Mononuclear cell (primary cell): Measurements from ENCODE around the gene PIP5K1B. TPM values are rescaled to one million over a fixed set of nuclear protein-coding genes. Genes with fewer than 3 reads are reported as not detected.

Source experiments
- H3K27me3 ChIP-seq: 2 replicates; pipeline ENCODE4 v1.6.0; 2011; ENCODE audit warnings: low read length, control low read depth; ENCODE audit not compliant: insufficient read depth
- H3K4me1 ChIP-seq: 2 replicates; pipeline ENCODE4 v1.5.1; 2011; ENCODE audit warnings: mild to moderate bottlenecking, low read length, control low read depth; ENCODE audit not compliant: insufficient read depth
- H3K4me3 ChIP-seq: 2 replicates; pipeline ENCODE4 v1.5.1; 2011; ENCODE audit warnings: mild to moderate bottlenecking, low read length, moderate library complexity
- H3K9me3 ChIP-seq: 2 replicates; pipeline ENCODE4 v1.5.1; 2011; ENCODE audit warnings: low read depth, mild to moderate bottlenecking, control low read depth, low read length
- total RNA-seq: library from RNA; depleted of rRNA; stranded (reverse); fragments of >200 nt; gene quantifications from one replicate; pipeline ENCODE4 v1.2.3, GENCODE V29; 2012

PIP5K1B gene, protein sequence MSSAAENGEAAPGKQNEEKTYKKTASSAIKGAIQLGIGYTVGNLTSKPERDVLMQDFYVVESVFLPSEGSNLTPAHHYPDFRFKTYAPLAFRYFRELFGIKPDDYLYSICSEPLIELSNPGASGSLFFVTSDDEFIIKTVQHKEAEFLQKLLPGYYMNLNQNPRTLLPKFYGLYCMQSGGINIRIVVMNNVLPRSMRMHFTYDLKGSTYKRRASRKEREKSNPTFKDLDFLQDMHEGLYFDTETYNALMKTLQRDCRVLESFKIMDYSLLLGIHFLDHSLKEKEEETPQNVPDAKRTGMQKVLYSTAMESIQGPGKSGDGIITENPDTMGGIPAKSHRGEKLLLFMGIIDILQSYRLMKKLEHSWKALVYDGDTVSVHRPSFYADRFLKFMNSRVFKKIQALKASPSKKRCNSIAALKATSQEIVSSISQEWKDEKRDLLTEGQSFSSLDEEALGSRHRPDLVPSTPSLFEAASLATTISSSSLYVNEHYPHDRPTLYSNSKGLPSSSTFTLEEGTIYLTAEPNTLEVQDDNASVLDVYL
- 1.5 TPM for total RNA-seq

DNA sequence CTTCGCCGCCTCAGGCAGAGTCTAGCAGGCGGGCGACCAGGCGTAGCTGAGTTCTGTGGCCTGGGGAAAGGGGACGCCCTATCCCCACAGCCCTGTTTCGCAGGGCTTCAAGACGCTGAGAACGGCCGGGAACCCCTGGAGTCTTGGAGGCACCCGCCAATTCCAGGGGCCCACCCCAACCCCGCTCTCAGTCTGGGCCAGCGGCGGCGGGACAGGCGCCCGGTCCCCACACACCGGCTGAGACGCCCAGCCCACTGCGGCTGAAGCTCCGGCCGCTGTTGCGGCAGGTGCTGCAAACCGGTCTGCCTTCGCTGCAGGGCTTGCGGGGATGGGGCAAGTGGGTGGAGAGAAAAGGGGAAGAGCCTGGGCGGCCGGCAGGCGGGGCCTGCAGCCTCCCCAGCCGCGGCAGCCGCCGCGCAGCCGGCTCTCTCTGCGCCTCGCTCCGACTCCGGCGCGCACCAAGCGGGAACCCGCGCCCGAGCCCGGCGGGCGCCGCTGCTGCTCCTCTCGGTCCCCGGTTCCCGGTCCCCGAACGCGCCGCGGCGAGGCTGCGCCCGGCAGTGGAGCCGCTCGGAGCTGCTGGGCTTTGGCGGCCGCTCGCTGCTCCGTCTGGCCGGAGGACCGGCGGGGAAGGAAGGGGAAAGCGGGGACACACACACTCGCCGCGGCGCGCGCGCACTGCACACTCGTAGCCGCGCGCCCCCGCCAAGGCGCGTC is at the start of gene PIP5K1B:
PIP5K1B (plus strand) TSS at position 427 of the 717 bp plus-strand sequence. CDS start 117,375 bp downstream, outside the sequence.
- peaks cover 17% of the 10 kb centered on the region for H3K27me3 ChIP-seq
- peak within 1 kb of the TSS; percentile 56 for H3K4me3 ChIP-seq
- no peaks in the 10 kb centered on the region for H3K9me3 ChIP-seq
- H3K4me1 ChIP-seq = peaks cover 35% of the 10 kb centered on the region

DNA sequence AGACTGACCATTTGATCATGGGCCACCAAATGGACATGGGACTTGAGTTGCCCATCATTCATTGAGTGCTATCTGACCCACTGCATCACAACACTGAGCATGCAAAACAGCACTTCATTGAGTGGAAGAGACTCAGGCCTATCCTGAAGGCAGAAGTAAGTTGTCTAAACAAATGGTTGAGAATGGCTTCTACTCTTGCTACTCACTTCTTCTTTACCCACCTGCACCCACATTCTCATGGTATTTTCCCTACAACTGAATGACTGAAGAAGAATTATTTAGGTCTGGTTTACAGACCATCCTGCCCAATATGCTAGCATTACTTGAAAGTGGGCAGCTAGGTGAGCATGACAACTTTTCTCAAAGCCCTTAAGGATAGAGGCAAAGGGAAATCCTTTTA is 41.0 kb upstream of the PIP5K1B start:
- H3K4me3 ChIP-seq = no peak overlapping the region
- no peaks in the 10 kb centered on the region for H3K27me3 ChIP-seq
- H3K4me1 ChIP-seq = no peaks in the 10 kb centered on the region
- no peaks in the 10 kb centered on the region for H3K9me3 ChIP-seq

DNA sequence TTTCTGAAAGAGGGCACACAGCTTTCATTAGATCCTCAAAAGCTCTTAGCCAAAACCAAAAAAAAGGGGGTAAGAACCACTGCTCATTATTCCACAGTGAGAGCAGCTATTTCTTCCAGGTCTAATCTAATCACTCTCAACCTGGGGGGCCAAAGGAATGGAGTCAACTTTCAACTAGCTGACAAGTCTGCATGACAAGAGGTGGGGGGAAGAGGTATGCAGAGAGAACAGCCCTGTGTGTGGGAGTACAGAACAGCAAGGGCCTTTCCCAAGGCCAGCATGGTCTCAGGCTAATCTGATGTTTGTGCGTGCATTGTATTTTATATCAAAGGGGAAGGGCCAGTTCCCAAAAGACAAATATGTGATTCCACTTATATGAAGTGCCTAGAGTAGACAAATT is 36.9 kb upstream of the PIP5K1B start:
- H3K4me1 ChIP-seq = no peaks in the 10 kb centered on the region
- no peaks in the 10 kb centered on the region for H3K9me3 ChIP-seq
- no peaks in the 10 kb centered on the region for H3K27me3 ChIP-seq
- H3K4me3 ChIP-seq = no peak overlapping the region

DNA sequence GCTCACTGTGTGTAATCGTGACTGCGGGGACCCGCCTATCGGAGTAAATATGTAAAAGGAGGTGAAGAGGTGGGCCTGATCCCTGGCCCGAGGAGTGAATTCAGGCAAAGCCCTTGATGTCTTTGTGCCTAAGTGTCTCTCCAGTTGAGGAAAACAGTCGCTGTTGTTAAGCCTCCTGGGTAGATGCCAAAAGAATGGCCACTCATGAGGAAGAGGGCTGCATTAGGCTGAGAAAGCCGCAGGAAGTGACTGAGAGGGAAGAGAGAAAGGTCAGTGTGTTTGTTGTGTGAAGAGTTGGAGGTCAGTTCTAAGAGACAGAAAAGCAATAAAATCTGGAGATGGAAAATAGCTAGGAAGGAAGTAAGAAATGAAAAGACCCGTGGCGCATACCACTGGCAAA is 35.8 kb upstream of the PIP5K1B start:
- H3K4me1 ChIP-seq = no peaks in the 10 kb centered on the region
- no peaks in the 10 kb centered on the region for H3K9me3 ChIP-seq
- H3K4me3 ChIP-seq = no peak overlapping the region
- no peaks in the 10 kb centered on the region for H3K27me3 ChIP-seq

DNA sequence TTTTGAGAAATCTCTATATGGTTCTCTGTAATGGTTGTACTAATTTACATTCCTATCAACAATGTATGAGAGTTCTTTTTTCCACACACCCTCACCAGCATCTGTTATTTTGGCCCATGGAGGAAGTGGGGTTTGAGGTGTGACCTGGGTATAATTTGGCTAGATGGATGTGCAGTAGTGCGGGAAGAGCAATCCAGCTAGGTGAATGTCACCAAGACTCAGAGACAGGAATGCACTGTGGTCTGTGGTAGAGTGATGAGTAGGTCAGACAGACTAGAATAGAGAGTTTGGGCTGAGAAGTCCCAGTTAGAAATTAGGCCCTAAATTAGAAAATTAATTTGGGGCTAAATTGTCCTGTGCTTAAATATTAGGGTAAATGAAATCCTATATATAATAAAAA is 32.8 kb upstream of the PIP5K1B start:
- no peaks in the 10 kb centered on the region for H3K27me3 ChIP-seq
- no peaks in the 10 kb centered on the region for H3K4me1 ChIP-seq
- H3K4me3 ChIP-seq = no peak overlapping the region
- no peaks in the 10 kb centered on the region for H3K9me3 ChIP-seq

DNA sequence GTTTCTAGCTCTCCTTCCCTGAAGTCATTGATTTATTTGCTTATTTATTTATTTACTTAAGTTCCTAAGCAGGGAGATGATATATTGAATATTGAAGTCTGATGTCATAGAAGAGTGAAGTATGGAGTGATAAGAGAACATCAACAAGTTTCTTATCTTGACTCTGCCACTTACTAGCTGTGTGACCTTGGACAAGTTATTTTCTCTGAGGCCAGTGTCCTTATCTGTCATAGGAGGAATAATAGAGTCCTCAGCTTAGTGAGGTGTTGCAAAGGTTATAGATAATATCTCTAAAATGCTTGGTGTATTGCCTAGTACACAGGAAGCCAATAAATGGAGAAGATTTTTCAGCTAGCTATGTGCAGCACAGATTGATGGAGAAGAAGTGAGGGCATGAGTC is 32.4 kb upstream of the PIP5K1B start:
- no peaks in the 10 kb centered on the region for H3K4me1 ChIP-seq
- no peaks in the 10 kb centered on the region for H3K27me3 ChIP-seq
- no peak overlapping the region for H3K4me3 ChIP-seq
- no peaks in the 10 kb centered on the region for H3K9me3 ChIP-seq

DNA sequence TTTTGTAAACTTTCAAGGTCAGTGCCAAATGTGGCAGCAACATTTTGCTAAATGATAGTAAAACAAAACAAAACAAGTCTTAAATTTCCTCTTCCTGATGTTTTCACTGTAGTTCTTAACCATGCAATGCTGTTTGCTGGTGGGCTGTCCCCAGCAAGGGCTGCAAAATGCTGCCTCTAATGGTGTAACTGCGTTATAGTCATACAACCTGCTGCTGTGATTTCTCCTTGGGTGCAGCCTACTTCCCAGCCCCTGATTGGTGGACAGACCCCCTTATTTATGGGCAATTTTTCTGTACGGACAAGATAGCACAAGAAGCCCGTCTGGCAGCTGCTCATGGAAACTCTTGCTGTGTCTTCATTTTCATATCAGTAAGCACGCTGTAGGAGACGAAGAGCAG is 26.6 kb upstream of the PIP5K1B start:
- H3K4me3 ChIP-seq = no peak overlapping the region
- H3K9me3 ChIP-seq = no peaks in the 10 kb centered on the region
- H3K27me3 ChIP-seq = no peaks in the 10 kb centered on the region
- peaks cover 1% of the 10 kb centered on the region for H3K4me1 ChIP-seq

DNA sequence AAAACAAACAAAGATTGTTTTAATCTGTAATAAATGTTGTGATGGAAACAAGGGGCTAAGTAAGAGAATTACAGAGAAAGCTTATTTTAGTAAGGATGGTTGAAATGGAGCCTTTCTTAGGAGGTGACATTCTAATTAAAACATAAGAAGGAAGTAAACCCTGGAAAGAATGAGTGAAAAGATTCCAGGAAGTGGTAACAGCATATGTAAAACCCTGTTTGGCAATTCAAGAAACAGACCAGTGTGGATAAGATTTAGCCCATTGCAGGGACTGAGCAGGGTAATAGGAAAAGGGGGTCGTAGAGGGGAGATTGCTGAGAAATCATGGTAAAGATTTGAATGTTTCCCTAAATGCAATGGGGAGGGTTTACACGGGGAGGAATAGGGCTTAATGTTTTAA is 21.6 kb upstream of the PIP5K1B start:
- no peak overlapping the region for H3K4me3 ChIP-seq
- no peaks in the 10 kb centered on the region for H3K27me3 ChIP-seq
- no peaks in the 10 kb centered on the region for H3K9me3 ChIP-seq

DNA sequence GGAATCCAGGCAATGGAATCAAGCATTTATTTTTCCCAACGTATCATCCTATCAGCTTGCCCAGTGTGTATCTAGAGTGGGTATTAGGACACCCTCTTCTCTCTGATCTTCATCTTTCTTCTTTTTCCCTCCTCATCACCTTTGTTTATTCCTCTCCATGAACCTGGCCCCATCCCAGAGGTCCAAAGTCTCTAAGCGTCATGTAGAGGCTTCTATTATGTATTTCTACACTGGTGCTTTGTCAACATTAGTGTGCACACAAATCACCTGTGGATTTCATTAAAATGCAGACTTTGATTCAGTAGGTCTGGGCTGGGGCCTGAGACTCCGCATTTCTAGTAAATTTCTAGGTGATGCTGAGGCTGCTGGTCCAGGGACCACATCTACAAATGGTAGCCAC is 19.8 kb upstream of the PIP5K1B start:
- H3K4me3 ChIP-seq = no peak overlapping the region
- H3K9me3 ChIP-seq = no peaks in the 10 kb centered on the region
- no peaks in the 10 kb centered on the region for H3K27me3 ChIP-seq
- peaks cover 8% of the 10 kb centered on the region for H3K4me1 ChIP-seq

More for the DNA sequence above, 21.6 kb upstream of the PIP5K1B start:
- peaks cover 8% of the 10 kb centered on the region for H3K4me1 ChIP-seq

DNA sequence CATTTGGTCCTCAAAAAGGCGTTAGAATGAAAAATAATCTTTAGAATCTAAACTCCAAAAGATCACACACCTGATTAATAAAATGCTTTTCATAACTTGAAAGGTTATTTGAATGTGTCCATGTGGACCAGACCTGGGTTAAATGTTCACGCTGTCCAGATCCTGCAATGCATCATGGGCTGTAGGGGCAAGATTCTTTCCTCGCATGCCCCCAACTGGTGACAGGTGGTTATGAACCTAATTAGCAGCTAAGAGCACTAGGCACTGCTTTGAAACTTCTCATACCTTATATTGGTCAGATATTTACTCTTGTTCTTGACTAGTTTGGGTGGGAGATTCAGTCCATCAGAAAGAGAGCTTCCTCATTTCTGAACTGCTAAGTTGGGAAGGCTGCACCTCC is 19.3 kb upstream of the PIP5K1B start:
- Histone ChIP-seq H3K4me1 (peaks cover 8% of the 10 kb centered on the region), H3K27me3 (no peaks in the 10 kb centered on the region), H3K9me3 (no peaks in the 10 kb centered on the region), H3K4me3 (no peak overlapping the region)

DNA sequence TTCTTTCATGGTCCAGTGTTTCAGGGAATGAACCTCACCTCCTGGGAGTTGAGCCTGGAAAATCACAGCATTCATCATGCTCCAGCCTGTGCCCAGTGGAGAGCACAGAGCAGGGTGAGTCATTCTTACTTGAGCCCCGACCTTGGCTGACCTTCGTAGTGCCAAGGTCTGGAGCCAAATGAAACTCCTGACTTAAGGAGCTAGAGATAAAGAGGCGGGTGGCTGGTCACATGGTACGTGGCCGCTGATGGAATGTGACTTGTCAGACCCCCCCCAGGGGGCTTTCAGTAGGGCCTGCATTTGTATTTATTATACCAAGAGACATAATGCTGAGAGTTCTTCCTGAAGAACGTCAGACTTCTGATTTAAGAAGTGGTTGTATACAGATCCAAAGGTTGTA is 15.0 kb upstream of the PIP5K1B start:
- no peaks in the 10 kb centered on the region for H3K27me3 ChIP-seq
- no peaks in the 10 kb centered on the region for H3K9me3 ChIP-seq
- H3K4me1 ChIP-seq = no peaks in the 10 kb centered on the region
- H3K4me3 ChIP-seq = no peak overlapping the region

DNA sequence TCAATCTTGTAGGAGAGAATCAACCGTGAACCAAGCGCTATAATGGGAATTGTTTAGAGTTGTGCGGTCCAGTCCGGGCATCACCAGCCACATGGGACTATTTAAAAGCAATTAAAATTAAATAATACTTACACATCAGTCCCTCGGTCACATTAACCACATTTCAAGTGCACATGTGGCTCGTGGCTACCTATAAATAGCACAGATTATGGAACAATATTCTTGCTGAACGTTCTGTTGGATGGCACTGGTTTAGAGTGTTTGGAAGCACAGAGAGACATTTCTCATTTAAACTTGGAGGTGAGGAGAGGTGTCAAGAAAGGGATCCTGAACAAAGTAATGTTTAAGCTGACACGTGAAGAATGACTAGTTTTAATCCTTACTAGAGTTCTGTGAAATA is 12.5 kb upstream of the PIP5K1B start:
- H3K4me3 ChIP-seq = no peak overlapping the region
- H3K4me1 ChIP-seq = no peaks in the 10 kb centered on the region
- H3K27me3 ChIP-seq = no peaks in the 10 kb centered on the region
- no peaks in the 10 kb centered on the region for H3K9me3 ChIP-seq

DNA sequence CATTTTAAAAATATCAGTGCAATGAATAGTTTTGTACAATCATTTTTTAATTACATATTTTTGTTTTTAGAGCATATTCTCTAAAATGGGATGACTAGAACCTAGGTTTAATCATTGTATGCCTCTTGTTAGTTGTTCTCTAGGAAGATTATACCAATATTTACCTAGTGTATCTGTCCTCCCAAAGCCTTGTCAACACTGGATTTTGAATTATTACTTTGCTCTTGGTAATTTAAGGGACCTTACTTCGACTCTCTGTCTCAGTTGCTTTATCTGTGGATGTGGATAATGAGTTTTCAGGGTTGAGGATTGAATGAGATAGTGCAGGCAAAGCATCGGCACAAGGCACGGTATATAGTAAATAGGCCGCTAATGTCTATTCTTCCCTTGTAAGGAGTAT is 10.9 kb upstream of the PIP5K1B start:
- Histone ChIP-seq H3K27me3 (peaks cover 5% of the 10 kb centered on the region), H3K4me3 (no peak overlapping the region), H3K4me1 (peaks cover 3% of the 10 kb centered on the region), H3K9me3 (no peaks in the 10 kb centered on the region)

DNA sequence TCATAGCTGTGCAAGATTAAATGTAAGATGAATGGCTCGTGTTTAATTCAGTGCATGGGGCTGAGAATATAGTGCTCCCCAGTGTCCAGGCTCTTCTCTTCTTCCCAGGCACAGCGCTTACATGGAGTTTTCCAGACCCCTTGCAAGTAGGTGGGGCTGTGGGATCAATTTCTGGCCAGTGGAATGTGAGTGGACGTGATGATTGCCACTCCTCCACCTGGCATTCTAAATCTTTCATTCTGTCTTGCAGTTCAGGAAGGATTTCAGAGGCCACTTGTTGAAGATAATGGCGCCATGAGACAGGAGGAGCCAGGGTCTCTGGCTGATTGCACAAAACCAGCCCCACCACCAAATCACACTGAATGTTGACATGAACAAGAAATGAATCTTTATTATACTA is 7.2 kb upstream of the PIP5K1B start:
- H3K9me3 ChIP-seq = no peaks in the 10 kb centered on the region
- H3K4me1 ChIP-seq = peaks cover 6% of the 10 kb centered on the region
- H3K4me3 ChIP-seq = no peak overlapping the region
- peaks cover 5% of the 10 kb centered on the region for H3K27me3 ChIP-seq

DNA sequence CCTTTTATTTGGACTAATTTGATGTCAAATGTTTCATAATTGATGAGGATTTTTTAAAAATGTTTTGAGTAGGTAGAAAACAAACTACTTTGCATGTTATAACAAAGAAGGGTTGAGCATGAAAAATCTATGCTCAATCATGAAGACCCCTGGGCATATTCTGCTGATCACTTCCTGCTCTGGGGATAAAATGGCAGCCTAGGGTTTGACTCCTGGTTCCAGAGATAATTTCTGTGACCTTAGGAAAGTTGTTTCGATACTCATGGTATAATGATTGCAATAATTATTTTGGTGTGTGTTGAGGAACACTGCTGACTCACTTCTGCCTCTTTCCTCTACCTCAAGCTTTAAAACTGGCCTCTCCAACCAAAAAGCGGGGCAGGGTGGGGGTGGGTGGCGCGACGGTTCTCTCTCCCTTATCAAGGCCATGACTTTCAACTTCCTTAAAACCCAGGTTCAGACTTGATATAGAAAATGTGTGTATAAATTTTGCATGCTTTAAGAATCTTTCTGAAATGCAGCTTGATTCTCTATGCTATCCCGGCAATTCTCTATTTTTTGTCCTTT is 6.0 kb upstream of the PIP5K1B start:
- H3K9me3 ChIP-seq = no peaks in the 10 kb centered on the region
- H3K4me1 ChIP-seq = peaks cover 6% of the 10 kb centered on the region
- no peak overlapping the region for H3K4me3 ChIP-seq
- peaks cover 11% of the 10 kb centered on the region for H3K27me3 ChIP-seq
